T-helper 2 cell treated with Interferon-gamma antibody and Interleukin-4, amounts not matched to agents 5 μg/mL and 100 μg/mL, for 36 hours (primary cell): ENCODE measurements around the gene FOXK2.
"Not testable (repeated sequence)": the region's sequence is repeated elsewhere in the genome, so short reads cannot be mapped to it uniquely, and the experiment has no call there.

Experiments used
- DNase-seq: peaks from one replicate; pipeline ENCODE4 v3.0.0; 2021; ENCODE audit warnings: low spot score
- H3K27ac Mint-ChIP-seq: one replicate; pipeline ENCODE4 v1.8.0; 2021; ENCODE audit warnings: mild to moderate bottlenecking, mixed read lengths
- H3K27me3 Mint-ChIP-seq: one replicate; pipeline ENCODE4 v1.8.0; 2021; ENCODE audit warnings: low read depth, mixed read lengths
- H3K36me3 Mint-ChIP-seq: one replicate; pipeline ENCODE4 v1.8.0; 2021; ENCODE audit warnings: low read depth, mixed read lengths
- H3K4me1 Mint-ChIP-seq: one replicate; pipeline ENCODE4 v1.8.0; 2021; ENCODE audit warnings: low read depth, mixed read lengths
- H3K4me3 Mint-ChIP-seq: one replicate; pipeline ENCODE4 v1.8.0; 2022; ENCODE audit warnings: mild to moderate bottlenecking, moderate library complexity, mixed read lengths
- H3K9me3 Mint-ChIP-seq: one replicate; pipeline ENCODE4 v1.8.0; 2021; ENCODE audit warnings: mixed read lengths

Gene FOXK2

GRCh38 chr17:82536512-82537201, 17.1 kb downstream of the FOXK2 start:
- Mint-ChIP-seq H3K4me3 (peak overlapping the region; percentile 40), H3K4me1 (peaks cover 37% of the 10 kb centered on the region), H3K36me3 (peaks cover 5% of the 10 kb centered on the region), H3K27ac (peak overlapping the region; percentile 80), H3K27me3 (no peaks in the 10 kb centered on the region), H3K9me3 (no peaks in the 10 kb centered on the region)
- DNase-seq, result no peak

- not testable (repeated sequence) for H3K27ac Mint-ChIP-seq, H3K9me3 Mint-ChIP-seq, H3K4me3 Mint-ChIP-seq, H3K36me3 Mint-ChIP-seq, DNase-seq, H3K27me3 Mint-ChIP-seq
- peaks cover 37% of the 10 kb centered on the region for H3K4me1 Mint-ChIP-seq
Measured at GRCh38 chr17:82537228-82537627, 17.7 kb downstream of the FOXK2 start.

GRCh38 chr17:82539076-82539475, 19.5 kb downstream of the FOXK2 start:
- not testable (repeated sequence) for DNase-seq, H3K9me3 Mint-ChIP-seq, H3K4me3 Mint-ChIP-seq, H3K27me3 Mint-ChIP-seq, H3K36me3 Mint-ChIP-seq
- H3K27ac Mint-ChIP-seq, result peak overlapping the region; percentile 38
- peaks cover 32% of the 10 kb centered on the region for H3K4me1 Mint-ChIP-seq

- Mint-ChIP-seq H3K4me3 (no peak overlapping the region), H3K36me3 (peaks cover 4% of the 10 kb centered on the region), H3K9me3 (no peaks in the 10 kb centered on the region), H3K27ac (peak overlapping the region; percentile 36), H3K27me3 (no peaks in the 10 kb centered on the region), H3K4me1 (peaks cover 21% of the 10 kb centered on the region)
- DNase-seq, result no peak
Measured at GRCh38 chr17:82542439-82542838, 22.9 kb downstream of the FOXK2 start.

- Mint-ChIP-seq H3K27ac (no peak overlapping the region), H3K4me1 (peaks cover 29% of the 10 kb centered on the region), H3K27me3 (no peaks in the 10 kb centered on the region), H3K36me3 (peaks cover 8% of the 10 kb centered on the region), H3K4me3 (no peak overlapping the region), H3K9me3 (no peaks in the 10 kb centered on the region)
- DNase-seq, result no peak
Measured at GRCh38 chr17:82544431-82545070, 25.0 kb downstream of the FOXK2 start.

- H3K4me1 Mint-ChIP-seq, result peaks cover 28% of the 10 kb centered on the region
Measured at GRCh38 chr17:82545071-82545462, 25.5 kb downstream of the FOXK2 start.

GRCh38 chr17:82547981-82548380, 28.4 kb downstream of the FOXK2 start:
- no peak for DNase-seq
- no peak overlapping the region for H3K27ac Mint-ChIP-seq
- no peaks in the 10 kb centered on the region for H3K27me3 Mint-ChIP-seq
- H3K36me3 Mint-ChIP-seq, result peaks cover 4% of the 10 kb centered on the region
- H3K4me3 Mint-ChIP-seq, result no peak overlapping the region
- H3K4me1 Mint-ChIP-seq, result peaks cover 27% of the 10 kb centered on the region
- H3K9me3 Mint-ChIP-seq, result no peaks in the 10 kb centered on the region

More at GRCh38 chr17:82545071-82545462, 25.5 kb downstream of the FOXK2 start:
- DNase-seq, result no peak
- Mint-ChIP-seq H3K4me3 (no peak overlapping the region), H3K27ac (no peak overlapping the region), H3K27me3 (no peaks in the 10 kb centered on the region), H3K36me3 (peaks cover 8% of the 10 kb centered on the region), H3K9me3 (no peaks in the 10 kb centered on the region)

- peaks cover 4% of the 10 kb centered on the region for H3K36me3 Mint-ChIP-seq
- DNase-seq, result no peak
- no peak overlapping the region for H3K27ac Mint-ChIP-seq
- H3K9me3 Mint-ChIP-seq, result no peaks in the 10 kb centered on the region
- no peaks in the 10 kb centered on the region for H3K27me3 Mint-ChIP-seq
- peaks cover 25% of the 10 kb centered on the region for H3K4me1 Mint-ChIP-seq
- no peak overlapping the region for H3K4me3 Mint-ChIP-seq
Measured at GRCh38 chr17:82548681-82549303, 29.3 kb downstream of the FOXK2 start.

GRCh38 chr17:82551779-82552457, 32.4 kb downstream of the FOXK2 start:
- Mint-ChIP-seq H3K4me3 (no peak overlapping the region), H3K27me3 (no peaks in the 10 kb centered on the region), H3K27ac (no peak overlapping the region), H3K9me3 (no peaks in the 10 kb centered on the region), H3K4me1 (peaks cover 20% of the 10 kb centered on the region), H3K36me3 (peaks cover 4% of the 10 kb centered on the region)
- DNase-seq, result peak; percentile 77

GRCh38 chr17:82552580-82552979, 33.0 kb downstream of the FOXK2 start:
- Mint-ChIP-seq H3K4me1 (peaks cover 17% of the 10 kb centered on the region), H3K9me3 (no peaks in the 10 kb centered on the region), H3K27me3 (no peaks in the 10 kb centered on the region), H3K27ac (no peak overlapping the region), H3K36me3 (peaks cover 4% of the 10 kb centered on the region), H3K4me3 (no peak overlapping the region)
- no peak for DNase-seq

- DNase-seq, result no peak
- no peak overlapping the region for H3K4me3 Mint-ChIP-seq
- no peaks in the 10 kb centered on the region for H3K27me3 Mint-ChIP-seq
- no peak overlapping the region for H3K27ac Mint-ChIP-seq
- no peaks in the 10 kb centered on the region for H3K9me3 Mint-ChIP-seq
- peaks cover 12% of the 10 kb centered on the region for H3K4me1 Mint-ChIP-seq
- H3K36me3 Mint-ChIP-seq, result no peaks in the 10 kb centered on the region
Measured at GRCh38 chr17:82553210-82553930, 33.8 kb downstream of the FOXK2 start.

GRCh38 chr17:82557510-82557909, 38.0 kb downstream of the FOXK2 start:
- not testable (repeated sequence) for H3K27ac Mint-ChIP-seq, H3K4me3 Mint-ChIP-seq, H3K27me3 Mint-ChIP-seq

GRCh38 chr17:82559566-82560251, 40.2 kb downstream of the FOXK2 start:
- DNase-seq, result no peak
- H3K4me1 Mint-ChIP-seq, result peaks cover 6% of the 10 kb centered on the region
- no peaks in the 10 kb centered on the region for H3K9me3 Mint-ChIP-seq
- no peak overlapping the region for H3K4me3 Mint-ChIP-seq
- H3K27ac Mint-ChIP-seq, result no peak overlapping the region
- no peaks in the 10 kb centered on the region for H3K27me3 Mint-ChIP-seq
- H3K36me3 Mint-ChIP-seq, result peaks cover 3% of the 10 kb centered on the region

More at GRCh38 chr17:82557510-82557909, 38.0 kb downstream of the FOXK2 start:
- H3K9me3 Mint-ChIP-seq, DNase-seq, H3K36me3 Mint-ChIP-seq: not testable (repeated sequence)
- peaks cover 12% of the 10 kb centered on the region for H3K4me1 Mint-ChIP-seq
